ENCODE results near the gene PPM1L.

PPM1L gene

DNA sequence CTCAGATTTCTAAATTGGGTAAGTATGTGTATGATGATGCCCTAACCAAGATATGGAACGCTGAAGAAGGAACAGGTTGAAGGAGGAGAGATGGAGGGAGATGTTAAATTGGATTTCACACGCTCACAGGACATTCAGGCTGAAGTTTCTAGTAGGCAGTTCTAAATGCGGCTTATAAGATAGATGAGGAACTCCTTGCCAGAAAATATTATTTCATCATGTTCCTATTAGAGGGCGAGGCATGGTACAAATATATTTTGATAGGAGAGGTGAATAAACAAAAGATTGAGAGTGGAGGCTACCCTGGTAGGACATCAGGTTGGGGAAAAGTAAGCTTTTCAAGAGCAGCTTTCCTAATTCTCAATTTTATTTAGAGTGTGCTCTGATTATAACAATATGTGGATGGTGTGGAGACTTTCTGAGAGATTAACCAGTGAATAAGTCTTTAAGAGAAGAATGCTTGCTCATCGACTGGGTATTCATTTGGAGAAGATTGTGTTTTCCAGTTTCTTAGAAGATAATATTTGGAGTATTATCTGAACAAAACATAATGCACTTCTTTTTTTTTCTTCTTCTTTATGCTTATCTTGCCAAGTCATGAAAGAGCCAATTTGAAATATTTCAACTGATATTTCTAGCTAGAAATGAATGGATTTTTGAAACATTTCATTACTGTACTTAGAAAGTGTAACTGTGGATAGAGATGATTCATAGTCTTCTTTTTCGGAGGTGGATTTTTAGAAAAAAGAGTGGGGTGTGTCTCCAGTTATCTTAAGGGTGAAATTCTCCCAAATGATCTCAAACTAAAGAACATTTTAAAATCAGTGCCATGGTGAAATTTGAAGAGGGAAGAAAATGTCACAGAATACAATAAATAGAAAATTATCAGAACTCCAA, 260.6 kb downstream of the PPM1L start:
- no peaks in the 10 kb centered on the region for H3K4me1 ChIP-seq (ENCODE audit: insufficient read depth, low read length, severe bottlenecking)
- H3K9ac ChIP-seq (ENCODE audit: low read length) = no peak overlapping the region
- no peaks in the 10 kb centered on the region for H3F3A ChIP-seq (ENCODE audit: insufficient read depth, low read length)
- no peaks in the 10 kb centered on the region for H3K27me3 ChIP-seq (ENCODE audit: insufficient read depth, low read length)
- no peaks in the 10 kb centered on the region for H4K20me1 ChIP-seq (ENCODE audit: insufficient read depth, low read length)
- H3K9me3 ChIP-seq (ENCODE audit: low read length) = no peaks in the 10 kb centered on the region
- no peaks in the 10 kb centered on the region for H3K36me3 ChIP-seq (ENCODE audit: insufficient read depth, low read length)
- no peak overlapping the region for H2AFZ ChIP-seq (ENCODE audit: low read length)
- H3K4me3 ChIP-seq (ENCODE audit: low read depth, low read length, poor library complexity, severe bottlenecking) = no peak overlapping the region
- no peaks in the 10 kb centered on the region for H3K9me2 ChIP-seq (ENCODE audit: low read depth, low read length)
- no peaks in the 10 kb centered on the region for H3K79me2 ChIP-seq (ENCODE audit: insufficient read depth, low read length)
- TF ChIP-seq CTCF (IDR thresholded peaks at IDR 0.05; ENCODE audit: low read length) (no peak), EZH2 (IDR thresholded peaks at IDR 0.05; ENCODE audit: borderline replicate concordance, low read length) (no peak)
- H3K27ac ChIP-seq (ENCODE audit: low read depth, low read length, poor library complexity, severe bottlenecking) = no peak overlapping the region
- no peak overlapping the region for H3K4me2 ChIP-seq (ENCODE audit: low read length)

DNA sequence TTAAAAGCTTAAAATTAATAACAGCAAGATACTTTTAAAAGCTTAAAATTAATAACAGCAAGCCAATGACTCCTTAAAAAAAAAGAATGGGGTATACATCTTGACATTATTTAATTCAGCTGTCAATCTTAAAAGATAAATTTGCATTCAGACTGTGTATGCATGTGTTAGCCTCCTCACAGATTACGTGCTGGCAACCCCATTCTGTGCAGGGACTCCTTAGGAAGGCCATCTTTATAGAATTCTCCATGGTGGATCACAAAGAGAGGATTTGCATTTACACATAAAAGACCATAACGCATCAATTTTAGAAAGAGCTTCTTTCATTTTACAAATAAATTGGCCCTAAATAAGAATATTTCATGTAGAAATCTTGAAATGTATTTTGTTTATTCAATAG, 261.9 kb downstream of the PPM1L start:
- Histone ChIP-seq H3K4me3 (ENCODE audit: low read depth, low read length, poor library complexity, severe bottlenecking) (no peak overlapping the region), H3K27me3 (ENCODE audit: insufficient read depth, low read length) (no peaks in the 10 kb centered on the region), H3K4me1 (ENCODE audit: insufficient read depth, low read length, severe bottlenecking) (no peaks in the 10 kb centered on the region), H2AFZ (ENCODE audit: low read length) (no peak overlapping the region), H3K27ac (ENCODE audit: low read depth, low read length, poor library complexity, severe bottlenecking) (no peak overlapping the region), H3K79me2 (ENCODE audit: insufficient read depth, low read length) (no peaks in the 10 kb centered on the region), H3K4me2 (ENCODE audit: low read length) (no peak overlapping the region), H3K36me3 (ENCODE audit: insufficient read depth, low read length) (no peaks in the 10 kb centered on the region), H3K9me3 (ENCODE audit: low read length) (no peaks in the 10 kb centered on the region; the same call in 1 of the 2 replicates), H3K9ac (ENCODE audit: low read length) (no peak overlapping the region), H4K20me1 (ENCODE audit: insufficient read depth, low read length) (no peaks in the 10 kb centered on the region), H3F3A (ENCODE audit: insufficient read depth, low read length) (no peaks in the 10 kb centered on the region), H3K9me2 (ENCODE audit: low read depth, low read length) (no peaks in the 10 kb centered on the region)
- no peak for TF ChIP-seq CTCF (IDR thresholded peaks at IDR 0.05; ENCODE audit: low read length)
- TF ChIP-seq EZH2 (IDR thresholded peaks at IDR 0.05; ENCODE audit: borderline replicate concordance, low read length) = no peak

- Histone ChIP-seq H3K4me2 (ENCODE audit: low read length) (no peak overlapping the region), H3K4me3 (ENCODE audit: low read depth, low read length, poor library complexity, severe bottlenecking) (no peak overlapping the region), H2AFZ (ENCODE audit: low read length) (no peak overlapping the region), H3F3A (ENCODE audit: insufficient read depth, low read length) (no peaks in the 10 kb centered on the region), H3K4me1 (ENCODE audit: insufficient read depth, low read length, severe bottlenecking) (no peaks in the 10 kb centered on the region), H3K36me3 (ENCODE audit: insufficient read depth, low read length) (no peaks in the 10 kb centered on the region), H3K9me2 (ENCODE audit: low read depth, low read length) (no peaks in the 10 kb centered on the region), H3K9me3 (ENCODE audit: low read length) (peaks cover 8% of the 10 kb centered on the region), H3K79me2 (ENCODE audit: insufficient read depth, low read length) (no peaks in the 10 kb centered on the region), H3K27me3 (ENCODE audit: insufficient read depth, low read length) (no peaks in the 10 kb centered on the region), H3K9ac (ENCODE audit: low read length) (no peak overlapping the region), H4K20me1 (ENCODE audit: insufficient read depth, low read length) (no peaks in the 10 kb centered on the region), H3K27ac (ENCODE audit: low read depth, low read length, poor library complexity, severe bottlenecking) (no peak overlapping the region)
- TF ChIP-seq EZH2 (IDR thresholded peaks at IDR 0.05; ENCODE audit: borderline replicate concordance, low read length) (no peak), CTCF (IDR thresholded peaks at IDR 0.05; ENCODE audit: low read length) (no peak)
These were observed 264.2 kb downstream of the PPM1L start for GRCh38 chr3:161020256-161020655.
